PFSK-1 (cell line): ENCODE data around the gene ZNF740.

Experiments used
- FOXP2 ChIP-seq: optimal IDR thresholded peaks from 2 replicates; pipeline ENCODE3; 2011; ENCODE audit warnings: borderline replicate concordance, control low read depth, inconsistent platforms; ENCODE audit not compliant: insufficient read depth; ENCODE audit errors: extremely low read length, extremely low read depth
- POLR2AphosphoS5 ChIP-seq: IDR thresholded peaks from 2 replicates; pipeline ENCODE4 v1.6.1; 2012; ENCODE audit warnings: low read depth, mild to moderate bottlenecking, control low read depth, low read length, moderate library complexity
- REST ChIP-seq, 2 experiments: IDR thresholded peaks; 2 replicates each; pipeline versions ENCODE4 v1.6.1 to v1.8.0; 2011 to 2012; ENCODE audit warnings: low read depth in 2 of 2, low read length in 2 of 2, control low read depth in 1 of 2, inconsistent platforms in 1 of 2, mild to moderate bottlenecking in 1 of 2, moderate library complexity in 1 of 2; ENCODE audit not compliant: insufficient read depth in 1 of 2
- SIN3A ChIP-seq: IDR thresholded peaks from 2 replicates; pipeline ENCODE4 v1.6.1; 2012; ENCODE audit warnings: mild to moderate bottlenecking, low read length, moderate library complexity, borderline replicate concordance; ENCODE audit not compliant: insufficient read depth
- TAF1 ChIP-seq: IDR thresholded peaks from 2 replicates; pipeline ENCODE4 v1.6.1; 2012; ENCODE audit warnings: low read length, control low read depth, borderline replicate concordance; ENCODE audit not compliant: insufficient read depth

Gene ZNF740

DNA sequence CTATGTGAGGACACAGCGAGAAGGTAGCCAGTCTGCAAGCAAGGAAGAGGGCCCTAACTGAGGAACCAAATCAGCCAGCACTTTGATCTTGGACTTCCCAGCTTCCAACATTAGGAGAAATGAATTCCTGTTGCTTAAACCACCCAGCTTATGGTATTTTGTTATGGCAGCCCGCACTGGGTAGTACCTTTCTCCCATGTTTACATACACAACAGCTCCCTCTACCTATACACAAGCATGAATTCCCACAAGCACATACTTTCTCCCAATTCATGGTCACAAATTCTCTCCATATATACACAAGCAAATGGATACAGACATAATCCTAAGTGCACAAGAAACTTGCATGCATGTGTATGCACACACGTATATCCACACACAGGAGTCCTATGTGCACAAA lies 19.2 kb downstream of the ZNF740 start:
- TF ChIP-seq SIN3A: no peak
- no peak for TF ChIP-seq REST (IDR thresholded peaks at IDR 0.05; ENCODE audit: insufficient read depth in 1 of 2, low read depth in 2 of 2, low read length in 2 of 2)
- TF ChIP-seq POLR2AphosphoS5: no peak
- no peak for TF ChIP-seq TAF1
- no peak for TF ChIP-seq FOXP2

GRCh38 chr12:53200107-53200457 lies 19.6 kb downstream of the ZNF740 start:
- TF ChIP-seq POLR2AphosphoS5: no peak
- no peak for TF ChIP-seq REST (IDR thresholded peaks at IDR 0.05; ENCODE audit: insufficient read depth in 1 of 2, low read depth in 2 of 2, low read length in 2 of 2)
- no peak for TF ChIP-seq FOXP2
- TF ChIP-seq SIN3A: no peak
- TF ChIP-seq TAF1: no peak

DNA sequence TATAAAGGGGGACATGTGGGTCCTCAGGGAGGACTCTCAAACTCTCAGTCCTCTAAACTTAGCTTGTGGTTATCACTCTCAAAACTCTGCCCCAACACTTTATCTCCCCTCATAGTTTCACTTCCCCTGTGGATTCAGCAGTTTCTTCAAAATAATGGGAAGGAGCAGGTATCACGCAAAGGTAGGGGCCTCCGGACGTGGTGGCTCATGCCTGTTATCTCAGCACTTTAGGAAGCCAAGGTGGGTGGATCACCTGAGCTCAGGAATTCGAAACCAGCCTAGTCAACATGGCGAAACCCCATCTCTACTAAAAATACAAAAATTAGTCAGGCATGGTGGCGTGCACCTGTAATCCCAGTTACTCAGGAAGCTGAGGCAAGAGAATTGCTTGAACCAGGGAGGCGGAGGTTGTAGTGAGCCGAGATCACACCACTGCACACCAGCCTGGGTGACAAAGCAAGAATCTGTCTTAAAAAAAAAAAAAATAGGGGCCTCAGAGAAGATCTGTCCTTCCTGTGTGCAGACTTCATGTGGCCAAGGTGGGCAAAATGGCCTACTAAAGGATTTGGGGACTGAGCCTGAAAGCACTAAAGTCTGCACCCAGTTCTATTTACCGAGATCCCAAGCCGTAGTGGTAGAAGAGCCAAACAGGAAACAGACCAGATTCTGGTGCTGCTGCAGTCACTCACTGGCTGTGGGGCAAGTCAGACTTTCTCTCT lies 20.1 kb downstream of the ZNF740 start:
- no peak for TF ChIP-seq POLR2AphosphoS5

DNA sequence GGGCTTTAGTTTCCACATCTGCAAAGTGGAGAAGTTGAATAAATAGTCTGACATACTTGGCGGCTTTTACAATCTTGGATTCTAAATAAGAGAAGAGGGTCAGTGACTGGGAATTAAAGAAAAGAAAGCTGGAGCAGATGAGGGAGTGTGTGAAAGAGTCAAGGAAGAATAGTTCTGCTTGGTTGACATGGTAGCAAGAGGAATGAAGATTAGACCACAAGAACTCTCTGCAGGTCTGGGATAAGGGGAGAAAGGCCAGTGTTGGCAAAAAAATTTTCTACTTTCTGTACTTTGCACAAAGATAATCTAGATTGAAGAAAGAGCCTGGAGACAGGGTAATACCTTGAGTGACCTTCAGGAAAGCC lies 20.6 kb downstream of the ZNF740 start:
- TF ChIP-seq REST (IDR thresholded peaks at IDR 0.05; ENCODE audit: insufficient read depth in 1 of 2, low read depth in 2 of 2, low read length in 2 of 2) (no peak), FOXP2 (no peak), SIN3A (no peak)

GRCh38 chr12:53201639-53202038 lies 21.1 kb downstream of the ZNF740 start:
- TF ChIP-seq FOXP2 (no peak), TAF1 (no peak), POLR2AphosphoS5 (no peak), REST (IDR thresholded peaks at IDR 0.05; ENCODE audit: insufficient read depth in 1 of 2, low read depth in 2 of 2, low read length in 2 of 2) (no peak), SIN3A (no peak)
